GM19324 (cell line): ENCODE data around the gene ERMN.
A peak's percentile ranks its signal among the peaks of the same experiment; 100 is the strongest.

Source experiments
- ATAC-seq: cut with Tn5 transposase; IDR thresholded peaks from one replicate; pipeline ENCODE4 v1.9.1; 2021; ENCODE audit warnings: mild to moderate bottlenecking, moderate library complexity; ENCODE audit not compliant: unreplicated experiment, low FRiP score

The ERMN gene

GRCh38 chr2:157333304-157334047, 7.9 kb upstream of the ERMN start:
- ATAC-seq: no peak

- no peak for ATAC-seq
These were observed 3.9 kb upstream of the ERMN start for GRCh38 chr2:157329524-157329923.

- peak; percentile 93 for ATAC-seq
These were observed 2.2 kb upstream of the ERMN start for GRCh38 chr2:157327621-157328500.

DNA sequence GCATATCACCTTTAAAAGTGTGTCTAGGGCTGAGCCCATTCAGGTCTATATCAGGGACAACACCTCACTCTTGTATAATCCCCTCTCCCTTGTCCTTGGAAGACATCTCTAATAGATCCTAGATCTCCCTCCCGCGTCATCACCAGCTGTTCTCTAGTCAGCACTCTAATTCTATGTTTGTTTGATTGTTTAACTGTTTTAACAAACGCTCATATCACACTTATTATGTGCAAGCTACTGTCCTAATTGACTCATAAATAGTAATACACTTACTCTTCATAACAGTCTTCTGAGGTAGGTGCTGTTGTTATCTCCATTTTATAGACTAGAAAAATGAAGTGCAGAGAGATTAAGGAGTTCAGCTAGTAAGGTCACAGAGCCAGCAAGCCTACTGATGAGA, 1.6 kb upstream of the ERMN start:
- peak; percentile 33 for ATAC-seq

GRCh38 chr2:157326698-157327097, 1.1 kb upstream of the ERMN start:
- no peak for ATAC-seq

DNA sequence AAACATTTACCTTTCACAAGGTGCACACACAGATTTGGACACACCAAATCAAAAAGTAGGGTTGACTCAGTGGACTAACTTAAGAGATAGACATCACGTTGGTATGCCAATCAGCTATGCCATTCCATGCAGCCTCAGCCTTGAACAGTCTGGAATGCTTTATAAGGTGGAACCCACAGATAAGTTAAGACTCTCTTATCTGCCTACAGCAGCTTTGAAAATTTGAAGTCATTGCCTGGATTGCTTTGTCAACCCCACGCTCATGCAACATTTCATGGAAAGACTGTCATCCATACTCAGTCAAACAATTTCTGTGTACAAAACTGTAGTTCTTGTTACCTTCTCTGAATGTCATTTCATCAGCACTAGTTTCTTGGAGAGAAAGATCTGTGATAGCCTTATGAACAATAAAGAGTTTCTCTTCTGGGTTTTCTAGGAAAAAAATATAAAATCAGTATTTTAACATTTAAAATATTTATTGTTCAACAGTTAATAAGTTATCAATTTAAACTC, 1.2 kb downstream of the ERMN start:
- no peak for ATAC-seq

- no peak for ATAC-seq
These were observed 3.2 kb downstream of the ERMN start for GRCh38 chr2:157322432-157322831.

DNA sequence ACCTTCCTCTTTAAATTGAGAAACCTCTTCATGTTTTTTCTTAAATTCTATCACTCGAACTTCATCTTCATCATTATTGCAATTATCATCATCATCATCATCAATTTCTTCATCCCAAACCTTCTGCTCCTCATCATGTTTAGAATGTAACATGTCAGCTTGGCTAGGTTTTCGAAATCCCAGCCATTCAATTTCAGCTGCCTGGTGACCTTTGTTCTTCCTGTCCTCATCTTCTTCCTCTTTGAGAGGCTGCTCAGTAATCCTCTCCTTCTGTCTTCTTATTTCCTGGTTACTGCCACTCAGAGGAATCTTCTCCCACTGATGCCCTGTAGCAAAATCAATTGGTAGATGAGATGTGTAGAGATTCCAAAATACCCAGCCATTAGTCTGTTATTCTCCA, 4.2 kb downstream of the ERMN start:
- ATAC-seq: no peak

DNA sequence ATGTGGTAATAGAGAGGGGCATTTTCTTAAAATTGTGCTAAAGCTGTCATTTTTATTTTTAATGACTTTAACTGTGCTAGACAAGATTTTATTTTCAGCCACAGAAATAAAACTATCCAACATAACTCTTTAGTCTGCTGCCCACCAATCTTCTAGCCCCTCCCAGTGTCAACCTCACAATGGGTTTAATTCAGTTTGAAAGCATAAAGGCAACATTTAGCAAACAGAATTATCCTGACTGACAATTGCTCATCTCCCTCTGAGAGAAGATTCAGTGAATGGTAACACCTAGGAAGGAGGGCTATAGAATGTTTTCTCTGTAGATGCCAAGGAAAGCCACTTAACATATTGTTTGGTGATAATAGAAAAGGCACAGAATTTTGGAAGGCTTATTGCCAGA, 5.2 kb downstream of the ERMN start:
- ATAC-seq: no peak

GRCh38 chr2:157319795-157320194, 5.8 kb downstream of the ERMN start:
- ATAC-seq: no peak

DNA sequence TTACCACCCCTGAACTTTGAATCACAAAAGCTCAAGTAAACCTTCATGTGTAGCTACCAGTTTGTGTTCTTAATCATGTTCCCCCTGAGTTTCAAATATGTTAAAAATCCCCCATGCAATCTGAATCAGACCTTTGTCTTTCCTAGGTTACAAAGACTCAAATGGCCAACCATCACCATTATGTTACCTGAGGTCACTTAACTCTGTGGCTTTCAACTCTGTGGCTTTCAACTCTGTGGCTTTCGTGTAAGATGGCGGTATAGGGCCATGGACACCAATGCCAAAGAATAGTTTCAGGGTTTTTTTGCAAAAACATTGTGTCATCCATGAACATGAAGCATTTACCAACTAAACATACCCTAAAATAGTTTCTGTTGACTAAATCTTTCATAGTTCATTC, 6.7 kb downstream of the ERMN start:
- no peak for ATAC-seq

- no peak for ATAC-seq
These were observed 9.7 kb downstream of the ERMN start for GRCh38 chr2:157315901-157316300.

GRCh38 chr2:157312866-157313486, 12.6 kb downstream of the ERMN start:
- no peak for ATAC-seq

GRCh38 chr2:157311706-157312105, 13.9 kb downstream of the ERMN start:
- no peak for ATAC-seq

DNA sequence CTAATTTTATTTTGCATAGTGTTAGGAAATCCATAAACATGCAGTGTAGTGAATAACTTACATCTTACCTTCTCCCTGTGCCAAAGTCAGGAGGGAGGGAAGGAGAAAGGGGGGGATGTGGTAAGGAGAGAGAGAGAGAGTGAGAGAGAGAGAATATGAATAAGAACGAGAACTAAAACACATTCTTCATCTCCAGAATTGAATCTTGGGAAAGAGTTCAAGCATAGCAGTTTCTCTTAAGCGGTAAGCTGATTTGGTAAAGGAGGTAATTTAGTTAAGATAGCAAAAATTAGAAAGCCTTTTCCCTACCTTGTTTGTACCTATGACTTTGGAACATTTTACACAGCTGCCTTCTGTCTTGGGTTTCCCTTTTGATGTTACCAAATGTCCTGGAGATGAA, 15.7 kb downstream of the ERMN start:
- ATAC-seq: no peak

DNA sequence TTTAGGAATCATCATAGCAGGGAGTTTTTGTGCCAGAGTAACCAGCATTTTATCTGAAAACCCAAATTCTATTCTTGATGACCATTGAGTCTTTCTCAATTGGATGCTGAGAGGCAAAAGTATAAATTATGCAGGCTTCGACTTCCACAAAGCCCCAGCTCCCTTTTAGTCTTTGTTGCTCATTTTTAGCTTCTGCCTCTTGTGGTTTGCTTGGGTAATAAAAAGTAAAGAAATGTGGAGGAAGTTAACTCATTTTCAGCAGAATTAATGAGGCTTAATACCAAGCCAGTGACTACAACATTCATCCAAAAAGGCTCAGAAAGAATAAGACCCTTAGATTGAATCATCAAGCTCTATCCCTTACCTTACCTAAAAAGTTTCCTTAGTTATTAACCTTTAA, 18.6 kb downstream of the ERMN start:
- no peak for ATAC-seq

DNA sequence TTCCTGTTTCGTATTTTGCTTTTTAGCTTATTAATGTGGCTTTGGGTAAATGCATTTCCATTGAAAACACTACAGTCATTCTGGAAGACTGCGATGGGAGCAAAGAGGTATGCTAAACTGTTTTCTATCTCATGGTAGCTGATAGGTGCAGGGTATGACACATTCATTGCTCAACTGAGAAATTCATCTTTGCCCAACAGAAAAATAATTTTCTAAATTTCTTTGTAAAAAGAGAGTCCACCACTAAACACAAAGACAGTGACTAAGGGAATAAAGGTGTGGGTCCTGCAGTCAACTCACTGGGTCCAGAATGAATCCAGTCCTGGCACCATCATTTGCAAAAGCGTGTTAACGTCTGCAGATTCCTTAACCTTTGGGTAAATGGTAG, 19.9 kb downstream of the ERMN start:
- no peak for ATAC-seq

DNA sequence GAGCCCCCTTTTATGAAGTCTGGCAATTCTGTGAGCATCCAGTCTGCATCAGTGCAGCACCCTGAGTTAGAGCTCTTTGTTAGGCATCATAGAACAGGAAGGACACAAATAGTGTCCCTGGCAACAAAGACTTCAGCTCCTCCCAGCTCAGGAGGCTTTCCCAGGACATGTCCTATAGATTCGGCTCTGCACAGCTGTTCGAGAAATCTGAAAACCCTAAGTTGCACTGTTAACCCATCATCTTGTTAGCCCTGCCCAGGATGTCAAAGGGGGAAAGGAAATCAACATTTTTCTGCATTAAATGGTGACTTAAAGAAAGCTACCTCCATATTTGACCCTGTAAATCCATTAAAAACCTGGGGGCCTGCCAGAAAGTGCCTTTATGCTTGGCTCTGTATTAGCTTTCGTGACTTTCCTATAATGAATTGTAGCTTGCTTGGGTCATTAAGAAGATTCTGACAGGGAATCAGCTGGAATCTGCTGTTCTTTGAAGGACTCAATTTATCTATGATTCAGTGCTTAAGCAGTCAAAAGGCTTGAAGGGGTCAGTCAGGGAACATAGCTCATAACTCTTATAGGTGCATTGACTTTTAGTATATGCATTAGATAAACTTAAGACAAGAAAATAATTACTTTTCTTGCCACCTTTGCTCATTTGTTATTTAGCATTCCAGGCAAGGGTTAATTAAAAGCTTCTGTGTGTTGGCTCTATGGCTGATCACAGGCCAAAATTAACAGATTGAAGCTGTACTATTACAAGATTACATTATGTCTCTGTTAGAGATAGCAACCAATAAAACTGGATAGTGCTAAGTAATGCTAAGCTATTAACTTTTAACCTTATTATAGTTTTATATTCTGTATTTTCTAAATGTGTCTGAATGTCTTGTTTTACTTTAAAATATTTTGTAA, 20.6 kb downstream of the ERMN start:
- no peak for ATAC-seq

- no peak for ATAC-seq
These were observed 22.0 kb downstream of the ERMN start for GRCh38 chr2:157303612-157304011.

GRCh38 chr2:157302492-157303099, 23.0 kb downstream of the ERMN start:
- peak; percentile 53 for ATAC-seq
